Peyer's patch (tissue), 4 donors: ENCODE data around the gene BMPR1B. TPM values are rescaled to one million over a fixed set of nuclear protein-coding genes. Genes with fewer than 3 reads are reported as not detected.
"Not testable (repeated sequence)": the region's sequence is repeated elsewhere in the genome, so short reads cannot be mapped to it uniquely, and the experiment has no call there.

Experiments used
- DNase-seq, 3 donors: peaks; one replicate each; pipeline ENCODE4 v3.0.0-alpha.2; 2017 to 2019
- H3K27ac ChIP-seq, 4 donors: fragments of 200-600 bp; sonication (generic); one replicate each; pipeline ENCODE4 v1.5.1; 2016 to 2019
- H3K27me3 ChIP-seq, 2 donors: fragments of 200-600 bp; sonication (generic); one replicate each; pipeline ENCODE4 v1.5.1; 2019
- H3K36me3 ChIP-seq, 3 donors: fragments of 200-600 bp; sonication (generic); one replicate each; pipeline ENCODE4 v1.5.1; 2016 to 2019
- H3K4me1 ChIP-seq, 4 donors: fragments of 200-600 bp; sonication (generic); one replicate each; pipeline ENCODE4 v1.5.1; 2016 to 2019
- H3K4me3 ChIP-seq, 4 donors: fragments of 200-600 bp; sonication (generic); 1 replicate in 3 of 4; 2 replicates in 1 of 4; pipeline ENCODE4 v1.5.1; 2016 to 2019; ENCODE audit warnings: mild to moderate bottlenecking in 1 of 4
- H3K9me3 ChIP-seq, 4 donors: fragments of 200-600 bp; sonication (generic); one replicate each; pipeline ENCODE4 v1.5.1; 2016 to 2019; ENCODE audit warnings: mild to moderate bottlenecking in 1 of 4
- POLR2A ChIP-seq, 2 donors: fragments of 450-650 bp; IDR thresholded peaks; one replicate each; pipeline ENCODE4 v1.5.1; 2017; ENCODE audit warnings: antibody characterized with exemption in 2 of 2, mild to moderate bottlenecking in 2 of 2, moderate library complexity in 2 of 2
- total RNA-seq, 4 donors: library from RNA; depleted of rRNA; stranded (reverse); fragments of >200 nt; gene quantifications; one replicate each; pipeline ENCODE4 v1.1.0, GENCODE V29; 2016
- TF ChIP-seq, protein P1 (sequence below), 6 experiments: fragments of 450-650 bp in 4 of 6; fragments of 200-600 bp in 2 of 6; sonication (generic) in 1 of 6; IDR thresholded peaks; one replicate each; pipeline ENCODE4 v1.5.1; 2017 to 2019; ENCODE audit warnings: antibody characterized with exemption in 6 of 6, mild to moderate bottlenecking in 3 of 6, moderate library complexity in 1 of 6

Gene BMPR1B
- total RNA-seq, 4 donors from 2014 or later = not detected

DNA sequence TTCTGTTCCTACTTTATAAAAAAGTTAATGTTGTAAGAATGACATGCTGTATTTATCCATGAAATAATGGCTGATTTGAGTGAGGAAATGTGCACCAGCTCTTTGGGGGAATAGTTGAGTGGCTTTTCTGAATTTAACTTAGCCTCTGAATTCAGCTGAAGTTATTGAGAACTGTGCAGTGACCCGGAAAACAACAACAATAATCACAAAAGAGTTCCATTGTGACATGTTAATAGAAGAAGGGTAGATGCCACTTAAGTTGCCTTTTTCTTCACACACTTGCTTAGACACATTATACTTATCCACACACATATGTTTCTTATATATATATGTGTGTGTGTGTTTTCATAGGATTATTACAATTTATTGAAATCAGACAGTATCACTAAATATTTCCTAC is 301.2 kb downstream of the BMPR1B start:
- Histone ChIP-seq H3K36me3 (no peaks in the 10 kb centered on the region), H3K27me3 (no peaks in the 10 kb centered on the region), H3K4me3 (no peak overlapping the region), H3K9me3 (no peaks in the 10 kb centered on the region), H3K4me1 (no peaks in the 10 kb centered on the region), H3K27ac (no peak overlapping the region)
- DNase-seq = no peak
- TF ChIP-seq POLR2A (IDR thresholded peaks at IDR 0.05) = no peak
- TF ChIP-seq, protein P1, sequence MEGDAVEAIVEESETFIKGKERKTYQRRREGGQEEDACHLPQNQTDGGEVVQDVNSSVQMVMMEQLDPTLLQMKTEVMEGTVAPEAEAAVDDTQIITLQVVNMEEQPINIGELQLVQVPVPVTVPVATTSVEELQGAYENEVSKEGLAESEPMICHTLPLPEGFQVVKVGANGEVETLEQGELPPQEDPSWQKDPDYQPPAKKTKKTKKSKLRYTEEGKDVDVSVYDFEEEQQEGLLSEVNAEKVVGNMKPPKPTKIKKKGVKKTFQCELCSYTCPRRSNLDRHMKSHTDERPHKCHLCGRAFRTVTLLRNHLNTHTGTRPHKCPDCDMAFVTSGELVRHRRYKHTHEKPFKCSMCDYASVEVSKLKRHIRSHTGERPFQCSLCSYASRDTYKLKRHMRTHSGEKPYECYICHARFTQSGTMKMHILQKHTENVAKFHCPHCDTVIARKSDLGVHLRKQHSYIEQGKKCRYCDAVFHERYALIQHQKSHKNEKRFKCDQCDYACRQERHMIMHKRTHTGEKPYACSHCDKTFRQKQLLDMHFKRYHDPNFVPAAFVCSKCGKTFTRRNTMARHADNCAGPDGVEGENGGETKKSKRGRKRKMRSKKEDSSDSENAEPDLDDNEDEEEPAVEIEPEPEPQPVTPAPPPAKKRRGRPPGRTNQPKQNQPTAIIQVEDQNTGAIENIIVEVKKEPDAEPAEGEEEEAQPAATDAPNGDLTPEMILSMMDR (IDR thresholded peaks at IDR 0.05) = no peak

DNA sequence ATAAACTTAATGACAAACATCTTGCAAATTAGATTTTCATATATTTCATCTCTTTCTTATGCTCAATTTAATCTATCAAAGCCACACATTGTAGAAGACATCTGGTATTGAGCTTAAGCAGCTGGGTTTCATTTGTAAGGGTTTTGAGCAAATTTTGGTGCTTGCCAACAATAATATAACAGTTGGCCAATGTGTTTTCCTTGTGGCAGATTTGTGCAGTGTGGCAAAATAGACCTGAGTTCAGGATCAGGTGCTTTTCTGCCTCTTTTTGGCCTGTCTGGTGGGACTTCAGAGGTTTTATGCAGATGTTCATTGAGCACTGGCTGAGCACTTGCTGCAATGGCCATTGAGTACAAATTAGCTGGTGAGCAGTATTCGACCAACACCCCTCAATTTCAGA is 301.9 kb downstream of the BMPR1B start:
- no peaks in the 10 kb centered on the region for H3K9me3 ChIP-seq
- TF ChIP-seq POLR2A (IDR thresholded peaks at IDR 0.05) = no peak
- TF ChIP-seq, protein P1 (IDR thresholded peaks at IDR 0.05) = no peak
- no peaks in the 10 kb centered on the region for H3K36me3 ChIP-seq
- no peak overlapping the region for H3K27ac ChIP-seq
- no peak for DNase-seq
- H3K4me1 ChIP-seq = no peaks in the 10 kb centered on the region
- H3K27me3 ChIP-seq = no peaks in the 10 kb centered on the region
- H3K4me3 ChIP-seq = no peak overlapping the region

DNA sequence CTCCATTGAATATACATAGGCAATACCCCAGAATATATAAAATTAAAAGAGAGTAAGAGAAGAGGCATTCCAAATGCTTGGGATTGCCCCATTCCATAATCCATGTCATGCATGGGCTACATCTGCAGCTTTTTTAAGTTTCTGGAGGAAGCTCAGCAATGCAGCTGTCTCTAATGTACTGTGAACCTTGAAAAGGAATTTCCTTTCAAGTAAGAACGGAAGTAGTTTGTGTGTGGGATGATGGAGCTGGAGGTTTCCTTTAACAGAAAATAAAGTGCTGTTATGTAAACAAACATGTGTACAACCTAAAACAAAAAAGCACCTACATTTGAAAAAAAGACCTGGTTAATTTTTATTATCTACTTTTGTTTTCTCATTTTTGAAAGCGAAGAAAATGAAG is 303.5 kb downstream of the BMPR1B start:
- H3K27ac ChIP-seq = no peak overlapping the region
- DNase-seq = no peak
- no peaks in the 10 kb centered on the region for H3K27me3 ChIP-seq
- no peaks in the 10 kb centered on the region for H3K9me3 ChIP-seq
- TF ChIP-seq, protein P1 (IDR thresholded peaks at IDR 0.05) = no peak
- TF ChIP-seq POLR2A (IDR thresholded peaks at IDR 0.05) = no peak
- H3K36me3 ChIP-seq = no peaks in the 10 kb centered on the region
- H3K4me3 ChIP-seq = no peak overlapping the region
- no peaks in the 10 kb centered on the region for H3K4me1 ChIP-seq

DNA sequence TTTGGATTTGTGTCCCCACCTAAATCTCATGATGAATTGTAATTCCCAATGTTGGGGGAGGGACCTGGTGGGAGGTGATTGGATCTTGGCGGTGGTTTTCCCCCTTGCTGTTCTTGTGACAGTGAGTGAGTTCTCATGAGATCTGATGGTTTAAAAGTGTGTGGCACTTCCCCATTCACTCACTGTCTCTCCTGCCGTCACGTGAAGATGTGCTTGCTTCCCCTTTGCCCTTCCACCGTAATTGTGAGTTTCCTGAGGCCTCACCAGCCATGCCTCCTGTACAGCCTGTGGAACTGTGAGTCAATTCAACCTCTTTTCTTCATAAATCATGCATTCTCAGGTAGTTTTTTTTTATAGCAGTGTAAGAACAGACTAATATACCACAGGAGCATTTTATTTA is 304.0 kb downstream of the BMPR1B start:
- H3K27ac ChIP-seq, H3K36me3 ChIP-seq, H3K4me1 ChIP-seq, DNase-seq, H3K9me3 ChIP-seq, H3K27me3 ChIP-seq, H3K4me3 ChIP-seq: not testable (repeated sequence)

DNA sequence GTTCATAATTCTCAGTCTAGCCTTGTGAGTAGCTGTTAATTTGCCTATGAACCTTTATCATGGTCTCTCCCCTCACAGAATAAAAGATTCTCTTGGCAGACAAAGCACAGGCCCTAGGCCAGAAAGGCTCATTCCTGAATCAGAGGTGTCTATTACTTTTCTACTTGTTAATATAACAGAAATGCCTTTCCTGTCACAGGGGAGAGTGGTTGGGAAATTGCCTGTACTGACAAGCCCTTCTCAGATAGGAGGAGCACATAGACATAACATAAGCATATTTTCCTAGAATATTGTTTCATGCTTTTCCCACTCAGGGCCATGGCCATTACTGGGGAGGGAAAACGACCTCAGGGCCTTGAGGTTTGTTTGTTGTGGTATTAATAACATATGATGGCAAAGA is 308.3 kb downstream of the BMPR1B start:
- H3K9me3 ChIP-seq = no peaks in the 10 kb centered on the region
- no peak overlapping the region for H3K27ac ChIP-seq
- H3K4me1 ChIP-seq = no peaks in the 10 kb centered on the region
- no peaks in the 10 kb centered on the region for H3K27me3 ChIP-seq
- H3K4me3 ChIP-seq = no peak overlapping the region
- no peaks in the 10 kb centered on the region for H3K36me3 ChIP-seq
- TF ChIP-seq, protein P1 (IDR thresholded peaks at IDR 0.05) = no peak
- TF ChIP-seq POLR2A (IDR thresholded peaks at IDR 0.05) = no peak
- no peak for DNase-seq

DNA sequence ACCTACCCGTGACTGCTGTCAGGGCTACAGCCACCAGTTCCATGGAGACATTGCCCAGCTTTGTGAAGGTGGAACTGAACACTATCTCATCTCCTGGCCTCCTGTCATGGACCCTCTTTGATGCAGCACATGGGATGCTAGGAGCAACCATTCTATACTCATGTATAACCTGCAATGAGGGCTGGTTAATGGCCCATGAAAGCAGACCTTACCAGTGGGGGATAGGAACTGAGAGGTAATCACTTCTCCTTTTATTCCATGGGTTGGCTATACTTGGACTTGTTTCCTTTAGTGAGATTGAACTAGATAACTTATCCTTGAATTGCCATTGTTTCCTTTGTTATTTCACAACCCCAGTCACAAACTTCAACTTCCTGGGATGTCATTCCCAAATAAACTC is 310.6 kb downstream of the BMPR1B start:
- TF ChIP-seq, protein P1 (IDR thresholded peaks at IDR 0.05) = no peak
- TF ChIP-seq POLR2A (IDR thresholded peaks at IDR 0.05) = no peak
- Histone ChIP-seq H3K27ac (no peak overlapping the region), H3K4me1 (no peaks in the 10 kb centered on the region), H3K9me3 (no peaks in the 10 kb centered on the region), H3K4me3 (no peak overlapping the region), H3K27me3 (no peaks in the 10 kb centered on the region), H3K36me3 (no peaks in the 10 kb centered on the region)
- no peak for DNase-seq
